HG02588 (cell line): ENCODE data around the gene BUB3.

Experiments used
- ATAC-seq: cut with Tn5 transposase; IDR thresholded peaks from one replicate; pipeline ENCODE4 v1.9.1; 2021; ENCODE audit warnings: mild to moderate bottlenecking, moderate library complexity; ENCODE audit not compliant: unreplicated experiment

BUB3 gene

GRCh38 chr10:123140983-123141390 lies 13.2 kb upstream of the BUB3 start:
- ATAC-seq, result no peak

- ATAC-seq, result no peak
Observed at GRCh38 chr10:123141791-123142700, 12.2 kb upstream of the BUB3 start.

- no peak for ATAC-seq
Observed at GRCh38 chr10:123142701-123143161, 11.5 kb upstream of the BUB3 start.

- ATAC-seq, result no peak
Observed at GRCh38 chr10:123143162-123143824, 10.9 kb upstream of the BUB3 start.

GRCh38 chr10:123143825-123144168 lies 10.4 kb upstream of the BUB3 start:
- ATAC-seq, result no peak

- no peak for ATAC-seq
Observed at GRCh38 chr10:123144697-123145541, 9.3 kb upstream of the BUB3 start.

GRCh38 chr10:123145542-123146012 lies 8.6 kb upstream of the BUB3 start:
- no peak for ATAC-seq

- ATAC-seq, result no peak
Observed at GRCh38 chr10:123146013-123146893, 7.9 kb upstream of the BUB3 start.

GRCh38 chr10:123146894-123147634 lies 7.1 kb upstream of the BUB3 start:
- ATAC-seq, result no peak

- no peak for ATAC-seq
Observed at GRCh38 chr10:123147635-123148413, 6.4 kb upstream of the BUB3 start, which contains the start of gene HMX2. TSS of gene HMX2 (plus strand) at chr10:123148136. CDS start at chr10:123148379, 243 bp downstream.

GRCh38 chr10:123148414-123149161 lies 5.6 kb upstream of the BUB3 start:
- ATAC-seq, result no peak

GRCh38 chr10:123149162-123149567 lies 5.0 kb upstream of the BUB3 start:
- no peak for ATAC-seq

- ATAC-seq, result no peak
Observed at GRCh38 chr10:123149568-123150270, 4.5 kb upstream of the BUB3 start.

GRCh38 chr10:123150271-123150985 lies 3.8 kb upstream of the BUB3 start:
- no peak for ATAC-seq

GRCh38 chr10:123150986-123151736 lies 3.0 kb upstream of the BUB3 start:
- ATAC-seq, result no peak

- ATAC-seq, result no peak
Observed at GRCh38 chr10:123151737-123152135, 2.5 kb upstream of the BUB3 start.
